HL-60 (cell line): ENCODE measurements around the gene KDELR1.
"Not testable (repeated sequence)": the region's sequence is repeated elsewhere in the genome, so short reads cannot be mapped to it uniquely, and the experiment has no call there.

Experiments
- DNase-seq, 2 experiments: peaks; one replicate each; pipeline ENCODE4 v3.0.0-alpha.2; 2010 to 2020; ENCODE audit warnings: low read depth in 1 of 2, low spot score in 1 of 2
- H3K27ac ChIP-seq: fragments of 250-450 bp; sonication (Bioruptor Pico); replicated peaks from 2 replicates; pipeline ENCODE4 v1.5.1; 2020; ENCODE audit warnings: mild to moderate bottlenecking, moderate library complexity
- H3K27me3 ChIP-seq: fragments of 250-450 bp; sonication (Bioruptor Pico); 2 replicates; pipeline ENCODE4 v1.5.1; 2021; ENCODE audit warnings: mild to moderate bottlenecking, moderate library complexity; ENCODE audit not compliant: insufficient read depth, poor library complexity, severe bottlenecking
- H3K4me3 ChIP-seq: replicated peaks from 2 replicates; pipeline ENCODE4 v1.5.1; 2011; ENCODE audit warnings: mild to moderate bottlenecking, control low read depth, low read length; ENCODE audit not compliant: insufficient read depth
- GABPA ChIP-seq: IDR thresholded peaks from 2 replicates; pipeline ENCODE4 v1.6.1; 2012; ENCODE audit warnings: low read depth
- POLR2AphosphoS5 ChIP-seq: IDR thresholded peaks from 2 replicates; pipeline ENCODE4 v1.6.1; 2012; ENCODE audit warnings: low read depth
- SPI1 ChIP-seq: IDR thresholded peaks from 2 replicates; pipeline ENCODE4 v1.6.1; 2012; ENCODE audit warnings: low read depth, mild to moderate bottlenecking, borderline replicate concordance
- TF ChIP-seq, protein P1 (sequence below): IDR thresholded peaks from 2 replicates; pipeline ENCODE4 v1.6.1; 2012; ENCODE audit warnings: low read depth; ENCODE audit not compliant: insufficient replicate concordance
- TF ChIP-seq, protein P2 (sequence below): IDR thresholded peaks from one replicate; pipeline ENCODE4 v1.5.1; 2011; ENCODE audit warnings: low read length, control low read depth, inconsistent platforms; ENCODE audit not compliant: insufficient read depth

Gene KDELR1

DNA sequence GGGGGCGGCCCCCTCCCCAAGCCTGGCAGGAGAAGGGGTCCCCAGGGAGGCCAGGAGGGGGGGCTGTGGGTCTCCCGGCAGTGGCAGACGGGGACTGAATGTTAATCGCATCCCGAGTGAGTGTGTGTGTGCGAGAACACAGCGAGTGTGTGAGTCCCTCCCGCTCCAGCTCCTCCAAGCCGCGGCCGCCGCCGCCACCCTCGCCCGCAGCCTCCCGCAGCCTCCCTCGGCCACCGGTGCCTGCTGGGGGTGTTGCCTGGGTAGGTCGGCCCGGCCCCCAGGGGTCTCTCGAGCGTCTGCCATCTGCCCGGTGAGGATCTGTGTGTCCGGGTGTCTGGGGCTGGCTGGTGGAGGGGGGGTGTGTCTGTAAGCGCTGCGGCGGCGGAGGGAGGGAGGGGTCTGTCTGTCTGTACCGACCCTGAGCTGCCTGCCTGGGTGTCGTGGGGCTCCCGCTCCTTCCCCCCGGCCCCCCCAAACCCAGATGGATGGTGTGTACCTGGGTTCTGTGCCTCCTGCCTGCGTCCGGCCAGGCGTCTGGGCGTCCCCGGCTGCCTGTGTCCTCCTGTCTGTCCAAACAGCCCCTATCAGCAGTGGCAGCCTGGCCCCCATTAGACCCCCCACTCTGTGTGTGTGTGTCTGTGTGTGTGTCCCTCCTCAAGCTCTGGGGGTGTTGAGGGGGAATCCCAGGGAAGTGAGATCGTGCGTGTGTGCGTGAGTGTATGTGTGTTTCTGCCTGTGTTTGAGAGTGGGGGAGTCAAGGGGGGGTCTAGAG lies 2.4 kb upstream of the KDELR1 start, which contains the start of gene GRIN2D:
Gene GRIN2D (plus strand): TSS at position 110 of the 772 bp plus-strand sequence. CDS start 4,725 bp downstream, outside the sequence.
- H3K27ac ChIP-seq: no peak within 1 kb of the TSS
- TF ChIP-seq GABPA (no peak), POLR2AphosphoS5 (no peak), SPI1 (no peak)
- TF ChIP-seq, protein P1, sequence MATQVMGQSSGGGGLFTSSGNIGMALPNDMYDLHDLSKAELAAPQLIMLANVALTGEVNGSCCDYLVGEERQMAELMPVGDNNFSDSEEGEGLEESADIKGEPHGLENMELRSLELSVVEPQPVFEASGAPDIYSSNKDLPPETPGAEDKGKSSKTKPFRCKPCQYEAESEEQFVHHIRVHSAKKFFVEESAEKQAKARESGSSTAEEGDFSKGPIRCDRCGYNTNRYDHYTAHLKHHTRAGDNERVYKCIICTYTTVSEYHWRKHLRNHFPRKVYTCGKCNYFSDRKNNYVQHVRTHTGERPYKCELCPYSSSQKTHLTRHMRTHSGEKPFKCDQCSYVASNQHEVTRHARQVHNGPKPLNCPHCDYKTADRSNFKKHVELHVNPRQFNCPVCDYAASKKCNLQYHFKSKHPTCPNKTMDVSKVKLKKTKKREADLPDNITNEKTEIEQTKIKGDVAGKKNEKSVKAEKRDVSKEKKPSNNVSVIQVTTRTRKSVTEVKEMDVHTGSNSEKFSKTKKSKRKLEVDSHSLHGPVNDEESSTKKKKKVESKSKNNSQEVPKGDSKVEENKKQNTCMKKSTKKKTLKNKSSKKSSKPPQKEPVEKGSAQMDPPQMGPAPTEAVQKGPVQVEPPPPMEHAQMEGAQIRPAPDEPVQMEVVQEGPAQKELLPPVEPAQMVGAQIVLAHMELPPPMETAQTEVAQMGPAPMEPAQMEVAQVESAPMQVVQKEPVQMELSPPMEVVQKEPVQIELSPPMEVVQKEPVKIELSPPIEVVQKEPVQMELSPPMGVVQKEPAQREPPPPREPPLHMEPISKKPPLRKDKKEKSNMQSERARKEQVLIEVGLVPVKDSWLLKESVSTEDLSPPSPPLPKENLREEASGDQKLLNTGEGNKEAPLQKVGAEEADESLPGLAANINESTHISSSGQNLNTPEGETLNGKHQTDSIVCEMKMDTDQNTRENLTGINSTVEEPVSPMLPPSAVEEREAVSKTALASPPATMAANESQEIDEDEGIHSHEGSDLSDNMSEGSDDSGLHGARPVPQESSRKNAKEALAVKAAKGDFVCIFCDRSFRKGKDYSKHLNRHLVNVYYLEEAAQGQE: no peak
- TF ChIP-seq, protein P2, sequence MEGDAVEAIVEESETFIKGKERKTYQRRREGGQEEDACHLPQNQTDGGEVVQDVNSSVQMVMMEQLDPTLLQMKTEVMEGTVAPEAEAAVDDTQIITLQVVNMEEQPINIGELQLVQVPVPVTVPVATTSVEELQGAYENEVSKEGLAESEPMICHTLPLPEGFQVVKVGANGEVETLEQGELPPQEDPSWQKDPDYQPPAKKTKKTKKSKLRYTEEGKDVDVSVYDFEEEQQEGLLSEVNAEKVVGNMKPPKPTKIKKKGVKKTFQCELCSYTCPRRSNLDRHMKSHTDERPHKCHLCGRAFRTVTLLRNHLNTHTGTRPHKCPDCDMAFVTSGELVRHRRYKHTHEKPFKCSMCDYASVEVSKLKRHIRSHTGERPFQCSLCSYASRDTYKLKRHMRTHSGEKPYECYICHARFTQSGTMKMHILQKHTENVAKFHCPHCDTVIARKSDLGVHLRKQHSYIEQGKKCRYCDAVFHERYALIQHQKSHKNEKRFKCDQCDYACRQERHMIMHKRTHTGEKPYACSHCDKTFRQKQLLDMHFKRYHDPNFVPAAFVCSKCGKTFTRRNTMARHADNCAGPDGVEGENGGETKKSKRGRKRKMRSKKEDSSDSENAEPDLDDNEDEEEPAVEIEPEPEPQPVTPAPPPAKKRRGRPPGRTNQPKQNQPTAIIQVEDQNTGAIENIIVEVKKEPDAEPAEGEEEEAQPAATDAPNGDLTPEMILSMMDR: no peak
- no peak for DNase-seq
- H3K4me3 ChIP-seq: no peak within 1 kb of the TSS
- H3K27me3 ChIP-seq: peaks cover 52% of the 10 kb centered on the region

DNA sequence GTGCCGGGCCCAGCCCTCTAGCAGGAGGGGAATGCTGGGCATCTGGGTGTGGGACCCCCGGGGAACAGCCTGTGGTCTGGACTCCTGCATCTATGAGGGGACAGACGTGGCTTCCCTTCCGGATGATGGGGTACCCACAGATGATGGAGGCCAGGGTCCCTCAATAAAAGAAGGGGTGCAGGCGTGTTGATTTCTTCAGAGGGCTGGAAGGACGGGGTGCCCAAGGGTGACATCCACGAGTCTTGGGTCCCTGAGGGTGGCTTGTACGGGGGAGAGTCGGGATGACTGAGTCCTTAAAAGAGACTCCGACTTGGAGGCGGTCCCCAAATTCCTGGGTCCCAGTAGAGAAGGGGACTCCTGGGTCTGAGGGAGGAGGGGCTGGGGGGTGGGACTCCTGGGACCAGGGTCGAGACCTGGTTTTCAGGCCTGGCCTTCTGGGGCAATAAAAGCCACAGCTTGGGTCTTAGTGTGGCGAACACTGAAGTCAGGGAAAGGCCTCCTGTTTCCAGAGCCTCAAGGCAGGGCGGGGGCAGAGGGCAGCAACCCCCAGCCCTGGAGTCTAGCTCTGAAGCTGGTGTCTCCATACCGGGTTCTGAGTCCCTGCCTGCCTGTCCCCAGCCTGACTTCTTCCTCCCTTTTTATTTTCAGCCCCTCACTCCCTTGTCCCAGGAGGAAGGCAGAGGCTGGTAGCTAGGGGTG lies 1.7 kb upstream of the KDELR1 start:
- no peak for DNase-seq
- no peak for TF ChIP-seq SPI1
- no peak for TF ChIP-seq POLR2AphosphoS5
- TF ChIP-seq, protein P2: no peak
- TF ChIP-seq, protein P1: no peak
- TF ChIP-seq GABPA: no peak
- no peak overlapping the region for H3K4me3 ChIP-seq
- H3K27me3 ChIP-seq: peaks cover 52% of the 10 kb centered on the region
- H3K27ac ChIP-seq: no peak overlapping the region

- peaks cover 44% of the 10 kb centered on the region for H3K27me3 ChIP-seq
- DNase-seq, H3K4me3 ChIP-seq, H3K27ac ChIP-seq: not testable (repeated sequence)
Observed at GRCh38 chr19:48392006-48392344, 624 bp upstream of the KDELR1 start.

DNA sequence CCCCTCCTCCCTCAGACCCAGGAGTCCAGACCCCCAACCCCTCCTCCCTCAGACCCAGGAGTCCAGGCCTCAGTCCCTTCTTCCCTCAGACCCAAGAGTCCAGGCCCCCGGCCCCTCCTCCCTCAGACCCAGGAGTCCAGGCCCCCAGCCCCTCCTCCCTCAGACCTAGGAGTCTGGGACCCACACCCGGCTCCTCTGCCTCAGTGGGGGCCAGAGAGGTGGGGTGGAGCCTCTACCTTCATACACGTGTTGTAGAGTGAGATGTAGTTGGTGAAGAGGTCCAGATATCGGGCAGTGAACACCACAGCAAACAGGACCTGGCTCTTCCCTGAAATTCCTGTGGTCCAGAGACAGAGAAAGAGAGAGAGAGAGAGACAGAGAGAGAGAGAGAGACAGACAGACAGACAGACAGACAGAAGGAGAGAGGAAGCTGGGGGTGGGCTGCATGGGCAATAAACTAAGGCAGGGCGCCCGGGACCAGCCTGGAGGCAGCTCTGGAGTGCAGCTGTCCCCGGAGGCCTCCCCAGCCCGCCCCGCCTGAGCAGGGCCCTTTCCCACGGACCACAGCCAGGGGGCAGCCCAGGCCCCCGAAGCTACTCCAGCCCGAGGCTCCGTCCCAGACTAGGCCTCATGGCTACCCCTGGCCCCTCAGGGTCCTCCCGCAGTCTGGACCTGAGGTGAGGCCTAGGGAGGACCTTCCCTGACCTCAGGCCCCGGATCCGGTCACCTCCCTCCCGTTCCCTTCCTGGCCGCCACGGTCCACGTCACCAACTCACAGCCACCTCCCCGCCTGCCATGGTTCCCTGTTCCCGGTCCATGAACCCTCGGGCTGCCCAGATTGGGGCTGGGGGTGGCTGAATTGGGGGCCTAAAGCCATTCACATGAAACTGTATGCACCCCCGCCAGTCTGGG lies 907 bp downstream of the KDELR1 start:
- TF ChIP-seq GABPA: no peak
- TF ChIP-seq, protein P2: peak; percentile 2
- DNase-seq: peak; percentile 72
- H3K4me3 ChIP-seq: peak overlapping the region; percentile 79
- H3K27ac ChIP-seq: peak overlapping the region; percentile 81
- peaks cover 30% of the 10 kb centered on the region for H3K27me3 ChIP-seq
